Measurements from ENCODE around the gene ZNF444.

DNA sequence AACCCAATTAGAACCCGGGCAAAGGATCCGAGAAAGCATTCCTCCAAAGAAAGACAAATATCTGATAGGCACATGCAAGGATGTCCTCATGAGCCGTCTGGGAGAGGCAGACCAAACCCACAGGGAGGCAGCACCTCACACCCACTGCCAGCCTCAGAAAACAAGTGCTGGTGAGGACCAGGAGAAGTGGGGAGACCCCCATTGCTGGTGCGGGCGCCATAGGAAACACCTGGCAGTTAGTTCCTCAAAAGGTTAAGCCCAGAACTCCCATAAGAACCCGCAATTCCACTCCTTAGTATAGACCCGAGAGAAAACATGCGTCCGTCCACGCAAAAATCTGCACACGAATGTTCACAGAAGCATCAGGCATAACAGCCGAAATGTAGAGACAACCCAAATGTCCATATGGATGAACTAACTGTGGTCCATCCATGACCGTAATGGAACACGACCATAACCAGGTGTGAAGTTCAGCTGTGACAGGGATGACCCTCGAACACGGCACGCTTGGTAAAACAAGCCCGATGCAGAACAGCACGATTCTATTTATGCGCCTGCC is 27.9 kb upstream of the ZNF444 start:
- TF ChIP-seq, protein P1, sequence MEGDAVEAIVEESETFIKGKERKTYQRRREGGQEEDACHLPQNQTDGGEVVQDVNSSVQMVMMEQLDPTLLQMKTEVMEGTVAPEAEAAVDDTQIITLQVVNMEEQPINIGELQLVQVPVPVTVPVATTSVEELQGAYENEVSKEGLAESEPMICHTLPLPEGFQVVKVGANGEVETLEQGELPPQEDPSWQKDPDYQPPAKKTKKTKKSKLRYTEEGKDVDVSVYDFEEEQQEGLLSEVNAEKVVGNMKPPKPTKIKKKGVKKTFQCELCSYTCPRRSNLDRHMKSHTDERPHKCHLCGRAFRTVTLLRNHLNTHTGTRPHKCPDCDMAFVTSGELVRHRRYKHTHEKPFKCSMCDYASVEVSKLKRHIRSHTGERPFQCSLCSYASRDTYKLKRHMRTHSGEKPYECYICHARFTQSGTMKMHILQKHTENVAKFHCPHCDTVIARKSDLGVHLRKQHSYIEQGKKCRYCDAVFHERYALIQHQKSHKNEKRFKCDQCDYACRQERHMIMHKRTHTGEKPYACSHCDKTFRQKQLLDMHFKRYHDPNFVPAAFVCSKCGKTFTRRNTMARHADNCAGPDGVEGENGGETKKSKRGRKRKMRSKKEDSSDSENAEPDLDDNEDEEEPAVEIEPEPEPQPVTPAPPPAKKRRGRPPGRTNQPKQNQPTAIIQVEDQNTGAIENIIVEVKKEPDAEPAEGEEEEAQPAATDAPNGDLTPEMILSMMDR (IDR thresholded peaks at IDR 0.05), result no peak
- no peak for TF ChIP-seq EP300 (IDR thresholded peaks at IDR 0.05)

Data from sigmoid colon (tissue), 4 donors.